Astrocyte (in vitro differentiated cells and primary cell): Measurements from ENCODE around the gene CDC42EP4.

Experiments
- EZH2 ChIP-seq: IDR thresholded peaks from 2 replicates; pipeline ENCODE4 v1.6.1; 2012; ENCODE audit warnings: mild to moderate bottlenecking, low read length, inconsistent platforms; ENCODE audit not compliant: insufficient read depth
- TF ChIP-seq, protein P1 (sequence below): IDR thresholded peaks from 2 replicates; pipeline ENCODE4 v1.5.1; 2011; ENCODE audit warnings: low read depth, mild to moderate bottlenecking, inconsistent platforms, low read length, moderate library complexity; ENCODE audit not compliant: insufficient read depth

DNA sequence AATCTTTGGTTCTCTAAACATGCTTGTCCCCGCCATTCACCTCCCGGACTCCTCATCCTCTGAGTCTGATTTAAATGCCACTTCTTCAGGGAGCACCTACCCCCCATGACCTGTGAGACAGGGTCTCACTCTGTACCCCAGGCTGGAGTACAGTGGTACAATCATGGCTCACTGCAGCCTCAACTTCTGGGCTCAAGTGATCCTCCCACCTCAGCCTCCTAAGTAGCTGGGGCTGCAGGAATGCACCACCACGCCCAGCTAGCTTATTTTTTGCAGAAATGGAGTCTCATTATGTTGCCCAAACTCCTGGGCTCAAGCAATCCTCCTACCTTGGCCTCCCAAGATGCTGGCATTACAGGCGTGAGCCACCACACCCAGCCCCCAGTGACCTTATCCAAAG lies 37.3 kb downstream of the CDC42EP4 start:
- TF ChIP-seq, protein P1, sequence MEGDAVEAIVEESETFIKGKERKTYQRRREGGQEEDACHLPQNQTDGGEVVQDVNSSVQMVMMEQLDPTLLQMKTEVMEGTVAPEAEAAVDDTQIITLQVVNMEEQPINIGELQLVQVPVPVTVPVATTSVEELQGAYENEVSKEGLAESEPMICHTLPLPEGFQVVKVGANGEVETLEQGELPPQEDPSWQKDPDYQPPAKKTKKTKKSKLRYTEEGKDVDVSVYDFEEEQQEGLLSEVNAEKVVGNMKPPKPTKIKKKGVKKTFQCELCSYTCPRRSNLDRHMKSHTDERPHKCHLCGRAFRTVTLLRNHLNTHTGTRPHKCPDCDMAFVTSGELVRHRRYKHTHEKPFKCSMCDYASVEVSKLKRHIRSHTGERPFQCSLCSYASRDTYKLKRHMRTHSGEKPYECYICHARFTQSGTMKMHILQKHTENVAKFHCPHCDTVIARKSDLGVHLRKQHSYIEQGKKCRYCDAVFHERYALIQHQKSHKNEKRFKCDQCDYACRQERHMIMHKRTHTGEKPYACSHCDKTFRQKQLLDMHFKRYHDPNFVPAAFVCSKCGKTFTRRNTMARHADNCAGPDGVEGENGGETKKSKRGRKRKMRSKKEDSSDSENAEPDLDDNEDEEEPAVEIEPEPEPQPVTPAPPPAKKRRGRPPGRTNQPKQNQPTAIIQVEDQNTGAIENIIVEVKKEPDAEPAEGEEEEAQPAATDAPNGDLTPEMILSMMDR, result no peak
- no peak for TF ChIP-seq EZH2
